Measurements from ENCODE around the gene ARR3.
"Not testable (repeated sequence)": the region's sequence is repeated elsewhere in the genome, so short reads cannot be mapped to it uniquely, and the experiment has no call there.

The ARR3 gene

GRCh38 chrX:70268034-70268433 lies at the start of gene ARR3:
Gene ARR3, plus strand, starts transcription at chrX:70268334. Its CDS starts 1,052 bp downstream, at chrX:70269386.
- in situ Hi-C loops (cut with HindIII; ENCODE audit: low sequenced_read_pairs), result no loop called here

GRCh38 chrX:70219938-70220764 lies 48.0 kb upstream of the ARR3 start:
- in situ Hi-C loops (cut with HindIII; ENCODE audit: low sequenced_read_pairs), result no loop called here

- in situ Hi-C loops (cut with HindIII; ENCODE audit: low sequenced_read_pairs), result no loop called here
Observed at GRCh38 chrX:70226048-70226447, 42.1 kb upstream of the ARR3 start.

- in situ Hi-C loops (cut with HindIII; ENCODE audit: low sequenced_read_pairs), result no loop called here
Observed at GRCh38 chrX:70226687-70227086, 41.4 kb upstream of the ARR3 start.

GRCh38 chrX:70231666-70232065 lies 36.5 kb upstream of the ARR3 start:
- in situ Hi-C loops (cut with HindIII; ENCODE audit: low sequenced_read_pairs), result no loop called here

- in situ Hi-C loops (cut with HindIII; ENCODE audit: low sequenced_read_pairs), result no loop called here
Observed at GRCh38 chrX:70234355-70234754, 33.8 kb upstream of the ARR3 start, which contains the start of gene AWAT1. Gene AWAT1, plus strand, starts transcription at chrX:70234655. Its CDS starts 41 bp downstream, at chrX:70234696.

GRCh38 chrX:70240751-70241150 lies 27.4 kb upstream of the ARR3 start:
- in situ Hi-C loops (cut with HindIII; ENCODE audit: low sequenced_read_pairs), result no loop called here

- in situ Hi-C loops (cut with HindIII; ENCODE audit: low sequenced_read_pairs), result no loop called here
Observed at GRCh38 chrX:70241501-70241900, 26.6 kb upstream of the ARR3 start.

GRCh38 chrX:70243601-70244000 lies 24.5 kb upstream of the ARR3 start:
- in situ Hi-C loops (cut with HindIII; ENCODE audit: low sequenced_read_pairs), result not testable (repeated sequence)

GRCh38 chrX:70244881-70245280 lies 23.3 kb upstream of the ARR3 start:
- in situ Hi-C loops (cut with HindIII; ENCODE audit: low sequenced_read_pairs), result no loop called here

GRCh38 chrX:70247252-70247651 lies 20.9 kb upstream of the ARR3 start:
- in situ Hi-C loops (cut with HindIII; ENCODE audit: low sequenced_read_pairs), result no loop called here

GRCh38 chrX:70252491-70252890 lies 15.6 kb upstream of the ARR3 start:
- in situ Hi-C loops (cut with HindIII; ENCODE audit: low sequenced_read_pairs), result no loop called here

GRCh38 chrX:70253377-70254062 lies 14.6 kb upstream of the ARR3 start:
- in situ Hi-C loops (cut with HindIII; ENCODE audit: low sequenced_read_pairs), result no loop called here

GRCh38 chrX:70254063-70254400 lies 14.1 kb upstream of the ARR3 start:
- in situ Hi-C loops (cut with HindIII; ENCODE audit: low sequenced_read_pairs), result no loop called here

- in situ Hi-C loops (cut with HindIII; ENCODE audit: low sequenced_read_pairs), result no loop called here
Observed at GRCh38 chrX:70254909-70255308, 13.2 kb upstream of the ARR3 start.

- in situ Hi-C loops (cut with HindIII; ENCODE audit: low sequenced_read_pairs), result no loop called here
Observed at GRCh38 chrX:70255452-70255851, 12.7 kb upstream of the ARR3 start.

- in situ Hi-C loops (cut with HindIII; ENCODE audit: low sequenced_read_pairs), result no loop called here
Observed at GRCh38 chrX:70257423-70258288, 10.5 kb upstream of the ARR3 start.

- in situ Hi-C loops (cut with HindIII; ENCODE audit: low sequenced_read_pairs), result no loop called here
Observed at GRCh38 chrX:70260104-70260503, 8.0 kb upstream of the ARR3 start, which contains the start of gene P2RY4. Gene P2RY4, minus strand, starts transcription at chrX:70260204. Its CDS starts 580 bp downstream, at chrX:70259624.

- in situ Hi-C loops (cut with HindIII; ENCODE audit: low sequenced_read_pairs), result no loop called here
Observed at GRCh38 chrX:70262952-70263567, 5.1 kb upstream of the ARR3 start.

GRCh38 chrX:70264784-70265183 lies 3.4 kb upstream of the ARR3 start:
- in situ Hi-C loops (cut with HindIII; ENCODE audit: low sequenced_read_pairs), result no loop called here

GRCh38 chrX:70274029-70274428 lies 5.9 kb downstream of the ARR3 start:
- in situ Hi-C loops (cut with HindIII; ENCODE audit: low sequenced_read_pairs), result not testable (repeated sequence)

Measured in endothelial cell of hepatic sinusoid (primary cell).